ENCODE results near the gene OSBPL3. TPM values are rescaled to one million over a fixed set of nuclear protein-coding genes. Genes with fewer than 3 reads are reported as not detected.

Gene OSBPL3
- total RNA-seq, 1 donor: 30.8 TPM

GRCh38 chr7:24848878-24849277, 131.1 kb downstream of the OSBPL3 start:
- no peak for DNase-seq (ENCODE audit: insufficient read length, low spot score, missing footprints)
- no peak overlapping the region for H3K4me3 ChIP-seq (ENCODE audit: insufficient read depth, low read length)
- no peaks in the 10 kb centered on the region for H3K27me3 ChIP-seq (ENCODE audit: insufficient read depth, low read length)
- no peak for TF ChIP-seq CTCF (IDR thresholded peaks at IDR 0.05; ENCODE audit: extremely low read depth, low read depth, low read length)
- no peaks in the 10 kb centered on the region for H3K79me2 ChIP-seq (ENCODE audit: insufficient read depth, low read length)
- H4K20me1 ChIP-seq (ENCODE audit: insufficient read depth, low read length): no peaks in the 10 kb centered on the region
- peaks cover 6% of the 10 kb centered on the region for H3K4me1 ChIP-seq (ENCODE audit: insufficient read depth, low read length)
- H3K27ac ChIP-seq (ENCODE audit: low read depth, low read length): no peak overlapping the region
- no peaks in the 10 kb centered on the region for H3K9me3 ChIP-seq (ENCODE audit: low read depth, low read length)
- no peak overlapping the region for H2AFZ ChIP-seq (ENCODE audit: low read length)
- no peak overlapping the region for H3K4me2 ChIP-seq (ENCODE audit: insufficient read depth, low read length)
- peaks cover 33% of the 10 kb centered on the region for H3K36me3 ChIP-seq (ENCODE audit: insufficient read depth, low read length)

DNA sequence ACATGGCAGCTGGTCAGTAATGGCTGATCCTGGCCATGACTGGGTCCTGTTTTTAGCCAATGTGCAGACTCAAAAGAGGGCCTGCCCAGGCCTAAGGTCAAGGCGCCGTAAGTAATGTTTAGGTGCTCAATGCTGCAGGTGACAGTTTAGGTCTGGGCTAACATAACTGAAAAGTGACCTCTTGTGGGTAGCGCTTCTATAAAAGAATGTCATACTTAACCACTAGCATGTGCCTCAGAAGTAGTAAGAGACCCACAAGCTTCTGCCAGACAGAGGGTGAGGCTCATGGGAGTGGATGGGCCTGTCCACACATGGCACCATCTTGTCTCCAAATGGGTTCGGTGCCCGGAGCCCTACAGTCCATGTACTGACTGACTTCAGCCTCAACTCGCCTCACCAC, 132.2 kb downstream of the OSBPL3 start:
- H3K4me3 ChIP-seq (ENCODE audit: insufficient read depth, low read length): no peak overlapping the region
- H3K9me3 ChIP-seq (ENCODE audit: low read depth, low read length): no peaks in the 10 kb centered on the region
- H3K4me1 ChIP-seq (ENCODE audit: insufficient read depth, low read length): peaks cover 10% of the 10 kb centered on the region
- TF ChIP-seq CTCF (IDR thresholded peaks at IDR 0.05; ENCODE audit: extremely low read depth, low read depth, low read length): no peak
- H3K27ac ChIP-seq (ENCODE audit: low read depth, low read length): no peak overlapping the region
- H2AFZ ChIP-seq (ENCODE audit: low read length): no peak overlapping the region
- no peaks in the 10 kb centered on the region for H3K79me2 ChIP-seq (ENCODE audit: insufficient read depth, low read length)
- no peaks in the 10 kb centered on the region for H3K27me3 ChIP-seq (ENCODE audit: insufficient read depth, low read length)
- H4K20me1 ChIP-seq (ENCODE audit: insufficient read depth, low read length): no peaks in the 10 kb centered on the region
- peaks cover 33% of the 10 kb centered on the region for H3K36me3 ChIP-seq (ENCODE audit: insufficient read depth, low read length)
- DNase-seq (ENCODE audit: insufficient read length, low spot score, missing footprints): no peak
- no peak overlapping the region for H3K4me2 ChIP-seq (ENCODE audit: insufficient read depth, low read length)

DNA sequence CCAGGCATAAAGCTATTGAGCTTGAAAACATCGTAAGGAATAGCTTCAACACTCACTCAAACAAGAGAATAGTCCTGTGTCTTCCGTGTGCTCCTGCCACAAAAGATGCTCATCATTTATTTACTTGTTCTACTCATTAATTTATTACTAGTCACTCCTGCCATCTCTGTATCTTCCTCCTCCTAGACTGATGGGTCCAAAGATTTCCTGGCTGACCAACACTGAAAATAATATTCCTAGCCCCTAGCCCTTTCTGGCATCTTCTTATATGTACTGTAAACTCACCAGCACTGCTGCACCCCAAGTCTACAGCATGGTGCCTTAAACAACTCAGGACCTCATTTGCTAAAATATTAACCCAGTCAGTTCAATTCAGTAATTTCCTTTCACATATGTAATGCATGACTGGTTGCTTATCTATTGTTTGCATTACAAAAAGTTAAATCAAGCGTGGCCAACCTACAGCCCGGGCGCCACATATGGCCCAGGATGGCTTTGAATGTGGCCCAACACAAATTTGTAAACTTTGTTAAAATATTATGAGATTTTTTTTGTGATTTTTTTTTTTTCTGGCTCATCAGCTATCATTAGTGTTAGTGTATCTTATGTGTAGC, 136.1 kb downstream of the OSBPL3 start:
- Histone ChIP-seq H3K27ac (ENCODE audit: low read depth, low read length) (no peak overlapping the region), H3K36me3 (ENCODE audit: insufficient read depth, low read length) (peaks cover 27% of the 10 kb centered on the region), H3K4me1 (ENCODE audit: insufficient read depth, low read length) (peaks cover 8% of the 10 kb centered on the region), H2AFZ (ENCODE audit: low read length) (no peak overlapping the region), H4K20me1 (ENCODE audit: insufficient read depth, low read length) (no peaks in the 10 kb centered on the region), H3K79me2 (ENCODE audit: insufficient read depth, low read length) (no peaks in the 10 kb centered on the region), H3K27me3 (ENCODE audit: insufficient read depth, low read length) (no peaks in the 10 kb centered on the region), H3K4me3 (ENCODE audit: insufficient read depth, low read length) (no peak overlapping the region), H3K9me3 (ENCODE audit: low read depth, low read length) (no peaks in the 10 kb centered on the region), H3K4me2 (ENCODE audit: insufficient read depth, low read length) (no peak overlapping the region)
- TF ChIP-seq CTCF (IDR thresholded peaks at IDR 0.05; ENCODE audit: extremely low read depth, low read depth, low read length): no peak
- DNase-seq (ENCODE audit: insufficient read length, low spot score, missing footprints): no peak

- Histone ChIP-seq H3K4me2 (ENCODE audit: insufficient read depth, low read length) (no peak overlapping the region), H3K9me3 (ENCODE audit: low read depth, low read length) (no peaks in the 10 kb centered on the region), H3K4me1 (ENCODE audit: insufficient read depth, low read length) (peaks cover 8% of the 10 kb centered on the region), H3K27me3 (ENCODE audit: insufficient read depth, low read length) (no peaks in the 10 kb centered on the region), H3K79me2 (ENCODE audit: insufficient read depth, low read length) (no peaks in the 10 kb centered on the region), H3K36me3 (ENCODE audit: insufficient read depth, low read length) (peaks cover 22% of the 10 kb centered on the region), H3K4me3 (ENCODE audit: insufficient read depth, low read length) (no peak overlapping the region), H2AFZ (ENCODE audit: low read length) (peak overlapping the region; percentile 37), H4K20me1 (ENCODE audit: insufficient read depth, low read length) (no peaks in the 10 kb centered on the region), H3K27ac (ENCODE audit: low read depth, low read length) (no peak overlapping the region)
- no peak for DNase-seq (ENCODE audit: insufficient read length, low spot score, missing footprints)
- TF ChIP-seq CTCF (IDR thresholded peaks at IDR 0.05; ENCODE audit: extremely low read depth, low read depth, low read length): no peak
Measured at GRCh38 chr7:24842449-24843241, 137.3 kb downstream of the OSBPL3 start.
